HepG2 (cell line): ENCODE data around the gene GCH1. TPM values are rescaled to one million over a fixed set of nuclear protein-coding genes. Genes with fewer than 3 reads are reported as not detected.

Source experiments
- ATAC-seq: fragments of 200-7000 bp; cut with Tn5 transposase; 3 replicates; pipeline ENCODE4 v1.9.1; 2020; ENCODE audit warnings: mild to moderate bottlenecking, moderate library complexity
- BruUV-seq: library from RNA; stranded (reverse); fragments of 400-500 nt; replicated peaks from 2 replicates; lab custom pipeline; 2021; lab: Mats Ljungman, UMichigan
- CTCF ChIA-PET: fragments of 300-600 bp; formaldehyde crosslinking; extraction: SDS; loops from one replicate; lab custom pipeline; 2021; ENCODE audit warnings: low total read pairs, inconsistent platforms, low intra/inter-chr PET ratio; lab: Yijun Ruan, JAX
- POLR2A ChIA-PET: fragments of 350-600 bp; sonication (Branson Sonifier 250); formaldehyde crosslinking; loops from one replicate; lab custom pipeline; 2020; ENCODE audit warnings: antibody characterized with exemption, inconsistent platforms; lab: Yijun Ruan, JAX
- DNase-seq: peaks from one replicate; pipeline ENCODE4 v3.0.0-alpha.2; 2015; ENCODE audit warnings: low spot score
- FAIRE-seq: peaks from 3 replicates; lab custom pipeline; 2011; peaks lifted over from hg19 to GRCh38; lab: Jason Lieb, UNC
- H2AFZ ChIP-seq: one replicate; pipeline ENCODE4 v1.6.1; 2011; ENCODE audit warnings: low read length, inconsistent platforms
- H3K27ac ChIP-seq: fragments of 300-600 bp; 3 replicates; pipeline ENCODE4 v1.8.0; 2011; ENCODE audit warnings: mixed run types, mild to moderate bottlenecking, mixed read lengths, low read length, inconsistent platforms; ENCODE audit not compliant: insufficient read depth; ENCODE audit errors: extremely low read length
- H3K27me3 ChIP-seq, 2 experiments: fragments of 200-600 bp in 1 of 2; 2 replicates in 1 of 2; 3 replicates in 1 of 2; pipeline versions ENCODE4 v1.6.0 to v1.8.0; 2011; ENCODE audit warnings: low read length in 2 of 2, mild to moderate bottlenecking in 2 of 2, moderate library complexity in 2 of 2, inconsistent platforms in 1 of 2; ENCODE audit not compliant: insufficient read depth in 2 of 2, control insufficient read depth in 1 of 2
- H3K36me3 ChIP-seq, 2 experiments: fragments of 200-600 bp in 1 of 2; replicated peaks in 1 of 2; 2 replicates in 1 of 2; 3 replicates in 1 of 2; pipeline versions ENCODE4 v1.5.1 to v1.8.0; 2011; ENCODE audit warnings: low read length in 2 of 2, inconsistent platforms in 1 of 2; ENCODE audit not compliant: insufficient read depth in 2 of 2, control insufficient read depth in 1 of 2
- H3K4me1 ChIP-seq: 2 replicates; pipeline ENCODE4 v1.5.1; 2012; ENCODE audit warnings: low read length, inconsistent platforms; ENCODE audit not compliant: insufficient read depth
- H3K4me2 ChIP-seq: 2 replicates; pipeline ENCODE4 v1.6.0; 2011; ENCODE audit warnings: low read depth, low read length, inconsistent platforms
- H3K4me3 ChIP-seq, 3 experiments: fragments of 200-600 bp in 1 of 3; sonication (generic), shearing (Covaris generic) in 1 of 3; replicated peaks in 1 of 3; 2 replicates each; pipeline ENCODE4 v1.5.1; 2011 to 2016; ENCODE audit warnings: low read length in 3 of 3, inconsistent platforms in 2 of 3, low read depth in 2 of 3, mild to moderate bottlenecking in 2 of 3, control low read depth in 1 of 3, mixed read lengths in 1 of 3; ENCODE audit not compliant: insufficient read depth in 1 of 3
- H3K79me2 ChIP-seq: one replicate; pipeline ENCODE4 v1.6.1; 2011; ENCODE audit warnings: low read length, inconsistent platforms; ENCODE audit not compliant: insufficient read depth
- H3K9ac ChIP-seq: 2 replicates; pipeline ENCODE4 v1.6.0; 2011; ENCODE audit warnings: mild to moderate bottlenecking, low read depth, low read length, inconsistent platforms; ENCODE audit not compliant: insufficient read depth
- H3K9me3 ChIP-seq: 2 replicates; pipeline ENCODE4 v1.5.1; 2012; ENCODE audit warnings: mild to moderate bottlenecking, low read length
- H4K20me1 ChIP-seq: 2 replicates; pipeline ENCODE4 v1.6.0; 2011; ENCODE audit warnings: inconsistent platforms, mild to moderate bottlenecking, low read length, moderate library complexity; ENCODE audit not compliant: insufficient read depth
- FOXJ3 ChIP-seq: sonication (generic); formaldehyde crosslinking; IDR thresholded peaks from 2 replicates; pipeline ENCODE4 v1.4.0; 2020; ENCODE audit warnings: missing genetic modification reagents, mild to moderate bottlenecking, borderline replicate concordance
- KAT7 ChIP-seq: IDR thresholded peaks from 2 replicates; pipeline ENCODE4 v1.6.1; 2018; ENCODE audit warnings: borderline replicate concordance, missing compliant biosample characterization
- MXI1 ChIP-seq: IDR thresholded peaks from 3 replicates; pipeline ENCODE4 v1.6.1; 2012; ENCODE audit warnings: low read depth, low read length, inconsistent platforms, borderline replicate concordance
- NKX3-1 ChIP-seq: sonication (generic); formaldehyde crosslinking; IDR thresholded peaks from 2 replicates; pipeline ENCODE4 v1.5.0; 2020; ENCODE audit warnings: missing genetic modification reagents
- TAF1 ChIP-seq: sonication (generic); formaldehyde crosslinking; IDR thresholded peaks from 2 replicates; pipeline ENCODE4 v1.4.0; 2020; ENCODE audit warnings: missing genetic modification reagents
- ZBTB26 ChIP-seq: IDR thresholded peaks from 2 replicates; pipeline ENCODE4 v1.6.1; 2016; ENCODE audit warnings: missing compliant biosample characterization, missing genetic modification reagents, borderline replicate concordance
- ZNF253 ChIP-seq: sonication (generic); formaldehyde crosslinking; IDR thresholded peaks from 2 replicates; pipeline ENCODE4 v1.8.0; 2022; ENCODE audit warnings: mild to moderate bottlenecking, missing genetic modification reagents, borderline replicate concordance
- ZNF343 ChIP-seq: sonication (generic); formaldehyde crosslinking; IDR thresholded peaks from 2 replicates; pipeline ENCODE4 v1.4.0; 2020; ENCODE audit warnings: mild to moderate bottlenecking, missing genetic modification reagents
- ZNF350 ChIP-seq: sonication (generic); formaldehyde crosslinking; IDR thresholded peaks from 2 replicates; pipeline ENCODE4 v1.4.0; 2020; ENCODE audit warnings: mild to moderate bottlenecking, low read depth, missing genetic modification reagents, borderline replicate concordance
- ZNF788 ChIP-seq: sonication (generic); formaldehyde crosslinking; IDR thresholded peaks from 2 replicates; pipeline ENCODE4 v1.5.0; 2020; ENCODE audit warnings: mild to moderate bottlenecking, missing genetic modification reagents, borderline replicate concordance
- ZNF878 ChIP-seq: sonication (generic); formaldehyde crosslinking; IDR thresholded peaks from 2 replicates; pipeline ENCODE4 v1.8.1; 2023; ENCODE audit warnings: mild to moderate bottlenecking, missing genetic modification reagents, moderate library complexity
- ZNF879 ChIP-seq: sonication (generic); formaldehyde crosslinking; IDR thresholded peaks from 2 replicates; pipeline ENCODE4 v1.8.1; 2023; ENCODE audit warnings: missing genetic modification reagents
- ZZZ3 ChIP-seq: sonication (generic); formaldehyde crosslinking; IDR thresholded peaks from 2 replicates; pipeline ENCODE4 v1.4.0; 2020; ENCODE audit warnings: missing genetic modification reagents, mild to moderate bottlenecking, borderline replicate concordance
- in situ Hi-C: cut with HindIII; loops from 2 replicates; pipeline ENCODE4 v1.10.0; 2017; ENCODE audit warnings: low pct_unique_long_range_greater_than_20kb; ENCODE audit not compliant: extremely low pct_ligation_motif_present
- intact Hi-C: fragments of 100-400 bp; cut with micrococcal nuclease; formaldehyde crosslinking; loops from one replicate; pipeline ENCODE4 v1.10.0; 2022; ENCODE audit not compliant: unreplicated experiment
- polyA plus RNA-seq, 8 experiments: library from polyadenylated mRNA; depleted of rRNA in 3 of 8; stranded (reverse) in 7 of 8; unstranded in 1 of 8; fragments of >200 nt; fragmentation: Illumina TruSeq in 4 of 8; extraction: Trizol in 4 of 8; gene quantifications; 2 replicates each; pipeline versions ENCODE4 v1.2.1 to v1.2.3, GENCODE V29; 2011 to 2016; ENCODE audit warnings: low read depth in 4 of 8, missing spikeins in 1 of 8, mixed read lengths in 1 of 8; ENCODE audit not compliant: insufficient read depth in 1 of 8
- total RNA-seq, 5 experiments: library from RNA; depleted of rRNA; stranded (reverse); fragments of >200 nt; fragmentation: Illumina TruSeq; extraction: Trizol; gene quantifications; 2 replicates each; pipeline ENCODE4 v1.2.3, GENCODE V29; 2016; ENCODE audit warnings: low read depth in 1 of 5

The GCH1 gene
- total and polyA plus RNA-seq, 2 of the 13 experiments (the other 11 are each of a cell fraction or from before 2014, with no cell fraction given) = 15.0 to 25.2 TPM

- TF ChIP-seq ZBTB26 (no peak), TAF1 (no peak), ZNF878 (no peak), ZNF788 (CRISPR knock-in tag) (no peak)
Observed at GRCh38 chr14:54834727-54835126, 67.9 kb downstream of the GCH1 start (continued).

- no peaks in the 10 kb centered on the region for H3K9me3 ChIP-seq
- ChIA-PET CTCF (no interaction called here), POLR2A (no interaction called here)
- peaks cover 43% of the 10 kb centered on the region for H3K4me1 ChIP-seq
- H3K9ac ChIP-seq = no peak overlapping the region
- H3K27ac ChIP-seq = no peak overlapping the region
- H4K20me1 ChIP-seq = no peaks in the 10 kb centered on the region
- TF ChIP-seq ZNF343 (CRISPR knock-in tag) (no peak), KAT7 (no peak), ZNF253 (CRISPR knock-in tag) (no peak), NKX3-1 (CRISPR knock-in tag) (no peak), ZNF350 (CRISPR knock-in tag) (no peak), FOXJ3 (CRISPR knock-in tag) (no peak), MXI1 (no peak), ZNF879 (no peak), ZZZ3 (no peak)
- FAIRE-seq = no peak
- intact Hi-C loops (no loop called here), in situ Hi-C loops (no loop called here)
- no peaks in the 10 kb centered on the region for H3K36me3 ChIP-seq
- BruUV-seq = no TSS peak
- H3K79me2 ChIP-seq = no peaks in the 10 kb centered on the region
- ATAC-seq = no peak
- DNase-seq = no peak
- H3K4me3 ChIP-seq = no peak overlapping the region
- no peaks in the 10 kb centered on the region for H3K27me3 ChIP-seq
- no peak overlapping the region for H3K4me2 ChIP-seq
- H2AFZ ChIP-seq = no peak overlapping the region
Observed at GRCh38 chr14:54834081-54834480, 68.5 kb downstream of the GCH1 start.
